ENCODE results near the gene RERE.

RERE gene

DNA sequence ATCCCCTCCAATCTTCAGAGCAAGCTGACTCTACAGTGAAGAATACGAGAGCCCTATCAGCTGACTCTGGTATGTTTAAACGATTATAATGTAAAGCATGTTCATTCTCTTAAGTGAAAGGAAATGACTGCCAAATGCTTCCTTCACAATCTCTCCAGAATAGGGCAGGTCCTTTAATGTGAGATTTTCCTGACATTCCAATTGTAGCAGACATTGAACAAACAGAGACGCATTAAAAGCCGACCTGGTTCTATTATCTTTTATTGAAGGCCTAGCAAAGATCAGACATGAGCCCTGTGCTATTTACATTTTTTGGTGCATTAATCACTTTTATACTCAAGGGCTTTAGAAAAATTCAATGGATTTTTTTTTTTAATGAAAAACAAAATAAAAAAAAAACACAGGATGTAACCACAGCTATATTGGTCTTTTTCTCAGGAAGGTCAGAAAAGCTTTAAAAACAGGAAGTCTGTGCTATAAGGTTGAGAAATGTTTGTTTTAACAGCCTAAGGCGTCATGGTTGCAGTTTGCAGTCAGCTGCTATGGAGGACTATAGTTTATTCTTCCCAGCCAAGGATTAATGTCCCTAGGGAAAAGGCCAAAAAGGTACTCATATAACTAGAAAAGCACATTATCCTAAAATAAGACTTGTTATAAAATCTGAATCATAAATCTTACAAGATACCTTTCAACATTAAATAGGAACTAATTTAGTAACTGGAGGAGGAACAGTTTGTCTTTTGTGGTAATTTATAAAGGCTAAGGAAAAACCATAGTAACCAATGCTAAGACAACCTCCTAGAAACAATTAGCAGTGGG lies 104.8 kb downstream of the RERE start (continued):
- no peak for TF ChIP-seq ZSCAN5A (tag by site-specific recombination; IDR thresholded peaks at IDR 0.05)
- no peak for TF ChIP-seq ZNF623 (tag by site-specific recombination; IDR thresholded peaks at IDR 0.05)
- no peak for TF ChIP-seq ZBTB10 (tag by site-specific recombination; IDR thresholded peaks at IDR 0.05)
- no peak for TF ChIP-seq ZNF157 (tag by site-specific recombination; IDR thresholded peaks at IDR 0.05)
- TF ChIP-seq GLIS2 (tag by site-specific recombination; IDR thresholded peaks at IDR 0.05), result no peak
- no peak for TF ChIP-seq ZSCAN16 (tag by site-specific recombination; IDR thresholded peaks at IDR 0.05)
- TF ChIP-seq ZFP41 (tag by site-specific recombination; IDR thresholded peaks at IDR 0.05; ENCODE audit: borderline replicate concordance), result no peak
- no peak for TF ChIP-seq ZNF621 (tag by site-specific recombination; IDR thresholded peaks at IDR 0.05)
- TF ChIP-seq ZNF426 (tag by site-specific recombination; IDR thresholded peaks at IDR 0.05), result no peak
- TF ChIP-seq ZNF341 (tag by site-specific recombination; IDR thresholded peaks at IDR 0.05; ENCODE audit: low read depth), result no peak
- TF ChIP-seq ZNF704 (tag by site-specific recombination; IDR thresholded peaks at IDR 0.05), result no peak
- TF ChIP-seq ZNF610 (tag by site-specific recombination; IDR thresholded peaks at IDR 0.05; ENCODE audit: borderline replicate concordance), result no peak
- TF ChIP-seq ZNF660 (tag by site-specific recombination; IDR thresholded peaks at IDR 0.05), result no peak
- no peak for TF ChIP-seq SP3 (tag by site-specific recombination; IDR thresholded peaks at IDR 0.05)
- peak; percentile 27; the same call in 1 of the 2 replicates for TF ChIP-seq ZBTB17 (tag by site-specific recombination; IDR thresholded peaks at IDR 0.05)
- TF ChIP-seq, protein P1, sequence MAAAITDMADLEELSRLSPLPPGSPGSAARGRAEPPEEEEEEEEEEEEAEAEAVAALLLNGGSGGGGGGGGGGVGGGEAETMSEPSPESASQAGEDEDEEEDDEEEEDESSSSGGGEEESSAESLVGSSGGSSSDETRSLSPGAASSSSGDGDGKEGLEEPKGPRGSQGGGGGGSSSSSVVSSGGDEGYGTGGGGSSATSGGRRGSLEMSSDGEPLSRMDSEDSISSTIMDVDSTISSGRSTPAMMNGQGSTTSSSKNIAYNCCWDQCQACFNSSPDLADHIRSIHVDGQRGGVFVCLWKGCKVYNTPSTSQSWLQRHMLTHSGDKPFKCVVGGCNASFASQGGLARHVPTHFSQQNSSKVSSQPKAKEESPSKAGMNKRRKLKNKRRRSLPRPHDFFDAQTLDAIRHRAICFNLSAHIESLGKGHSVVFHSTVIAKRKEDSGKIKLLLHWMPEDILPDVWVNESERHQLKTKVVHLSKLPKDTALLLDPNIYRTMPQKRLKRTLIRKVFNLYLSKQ (tag by site-specific recombination; IDR thresholded peaks at IDR 0.05; ENCODE audit: borderline replicate concordance), result no peak
- no peak for TF ChIP-seq ZNF776 (tag by site-specific recombination; IDR thresholded peaks at IDR 0.05; ENCODE audit: borderline replicate concordance)
- TF ChIP-seq WT1 (tag by site-specific recombination; IDR thresholded peaks at IDR 0.05), result peak; percentile 94
- TF ChIP-seq KLF9 (tag by site-specific recombination; IDR thresholded peaks at IDR 0.05; ENCODE audit: low read depth), result no peak
- TF ChIP-seq PRDM1 (tag by site-specific recombination; IDR thresholded peaks at IDR 0.05), result peak; percentile 46; the same call in 1 of the 2 replicates
- TF ChIP-seq ZNF24 (tag by site-specific recombination; IDR thresholded peaks at IDR 0.05), result no peak
- TF ChIP-seq ZNF292 (tag by site-specific recombination; IDR thresholded peaks at IDR 0.05; ENCODE audit: borderline replicate concordance, low read depth), result no peak
- TF ChIP-seq ZNF394 (tag by site-specific recombination; IDR thresholded peaks at IDR 0.05; ENCODE audit: borderline replicate concordance), result 0 out of 2 replicates have a peak, but pooled peaks have one; percentile 13
- TF ChIP-seq, protein P2, sequence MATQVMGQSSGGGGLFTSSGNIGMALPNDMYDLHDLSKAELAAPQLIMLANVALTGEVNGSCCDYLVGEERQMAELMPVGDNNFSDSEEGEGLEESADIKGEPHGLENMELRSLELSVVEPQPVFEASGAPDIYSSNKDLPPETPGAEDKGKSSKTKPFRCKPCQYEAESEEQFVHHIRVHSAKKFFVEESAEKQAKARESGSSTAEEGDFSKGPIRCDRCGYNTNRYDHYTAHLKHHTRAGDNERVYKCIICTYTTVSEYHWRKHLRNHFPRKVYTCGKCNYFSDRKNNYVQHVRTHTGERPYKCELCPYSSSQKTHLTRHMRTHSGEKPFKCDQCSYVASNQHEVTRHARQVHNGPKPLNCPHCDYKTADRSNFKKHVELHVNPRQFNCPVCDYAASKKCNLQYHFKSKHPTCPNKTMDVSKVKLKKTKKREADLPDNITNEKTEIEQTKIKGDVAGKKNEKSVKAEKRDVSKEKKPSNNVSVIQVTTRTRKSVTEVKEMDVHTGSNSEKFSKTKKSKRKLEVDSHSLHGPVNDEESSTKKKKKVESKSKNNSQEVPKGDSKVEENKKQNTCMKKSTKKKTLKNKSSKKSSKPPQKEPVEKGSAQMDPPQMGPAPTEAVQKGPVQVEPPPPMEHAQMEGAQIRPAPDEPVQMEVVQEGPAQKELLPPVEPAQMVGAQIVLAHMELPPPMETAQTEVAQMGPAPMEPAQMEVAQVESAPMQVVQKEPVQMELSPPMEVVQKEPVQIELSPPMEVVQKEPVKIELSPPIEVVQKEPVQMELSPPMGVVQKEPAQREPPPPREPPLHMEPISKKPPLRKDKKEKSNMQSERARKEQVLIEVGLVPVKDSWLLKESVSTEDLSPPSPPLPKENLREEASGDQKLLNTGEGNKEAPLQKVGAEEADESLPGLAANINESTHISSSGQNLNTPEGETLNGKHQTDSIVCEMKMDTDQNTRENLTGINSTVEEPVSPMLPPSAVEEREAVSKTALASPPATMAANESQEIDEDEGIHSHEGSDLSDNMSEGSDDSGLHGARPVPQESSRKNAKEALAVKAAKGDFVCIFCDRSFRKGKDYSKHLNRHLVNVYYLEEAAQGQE (tag by site-specific recombination; IDR thresholded peaks at IDR 0.05), result no peak
- TF ChIP-seq, protein P3, sequence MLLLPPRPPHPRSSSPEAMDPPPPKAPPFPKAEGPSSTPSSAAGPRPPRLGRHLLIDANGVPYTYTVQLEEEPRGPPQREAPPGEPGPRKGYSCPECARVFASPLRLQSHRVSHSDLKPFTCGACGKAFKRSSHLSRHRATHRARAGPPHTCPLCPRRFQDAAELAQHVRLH (tag by site-specific recombination; IDR thresholded peaks at IDR 0.05), result no peak; the same call in 1 of the 2 replicates
- no peak for TF ChIP-seq ZNF521 (tag by site-specific recombination; IDR thresholded peaks at IDR 0.05)
- no peak for TF ChIP-seq RBAK (tag by site-specific recombination; IDR thresholded peaks at IDR 0.05)
- TF ChIP-seq BCL11B (tag by site-specific recombination; IDR thresholded peaks at IDR 0.05; ENCODE audit: low read depth), result peak; percentile 56

Measured in HEK293 (cell line).